HCT116 (cell line): ENCODE results near the gene SENP8. TPM values are rescaled to one million over a fixed set of nuclear protein-coding genes. Genes with fewer than 3 reads are reported as not detected.

Source experiments
- ATAC-seq: fragments of 200-7000 bp; cut with Tn5 transposase; 2 replicates; pipeline ENCODE4 v1.9.1; 2020; ENCODE audit warnings: mild to moderate bottlenecking, moderate library complexity
- BruUV-seq: library from RNA; stranded (reverse); fragments of 400-500 nt; replicated peaks from 2 replicates; lab custom pipeline; 2021; lab: Mats Ljungman, UMichigan
- CTCF ChIA-PET: fragments of 300-600 bp; sonication (Branson Sonifier 250); formaldehyde crosslinking; loops from one replicate; lab custom pipeline; 2021; ENCODE audit warnings: antibody characterized with exemption; lab: Charles Lee
- POLR2A ChIA-PET: fragments of 300-600, 350-600 bp; sonication (Branson Sonifier 250); formaldehyde crosslinking; loops from one replicate; lab custom pipeline; 2021; ENCODE audit warnings: antibody characterized with exemption; lab: Charles Lee
- RAD21 ChIA-PET, 2 experiments: fragments of 300-600 bp; sonication (Branson Sonifier 250); formaldehyde crosslinking; loops; one replicate each; lab custom pipeline; 2023; ENCODE audit warnings: low total read pairs in 2 of 2; ENCODE audit not compliant: uncharacterized antibody in 2 of 2, unreplicated experiment in 2 of 2, low non-redundant PET in 1 of 2; lab: Charles Lee
- DNase-seq: peaks from one replicate; pipeline ENCODE4 v3.0.0-alpha.2; 2010; ENCODE audit warnings: low read depth, low spot score
- H2AFZ ChIP-seq: fragments of 200-600 bp; shearing (Covaris generic), sonication (generic); 2 replicates; pipeline ENCODE4 v1.6.1; 2017; ENCODE audit warnings: low read depth, mixed run types, mixed read lengths, antibody characterized with exemption, low read length; ENCODE audit not compliant: poor library complexity, severe bottlenecking
- H3K27ac ChIP-seq: 2 replicates; pipeline ENCODE4 v1.5.1; 2012; ENCODE audit warnings: low read depth, low read length
- H3K27me3 ChIP-seq: fragments of 200-600 bp; sonication (generic); 2 replicates; pipeline ENCODE4 v1.6.1; 2016; ENCODE audit warnings: mixed run types, low read length, mixed read lengths; ENCODE audit not compliant: insufficient read depth
- H3K36me3 ChIP-seq, 2 experiments: fragments of 200-500 bp in 1 of 2; fragments of 200-600 bp in 1 of 2; sonication (Bioruptor generic) in 1 of 2; sonication (generic) in 1 of 2; 2 replicates each; pipeline versions ENCODE4 v1.5.1 to v1.6.1; 2014 to 2016; ENCODE audit warnings: low read length in 2 of 2, inconsistent platforms in 1 of 2, mixed read lengths in 1 of 2, mixed run types in 1 of 2; ENCODE audit not compliant: insufficient read depth in 2 of 2, control insufficient read depth in 1 of 2
- H3K4me1 ChIP-seq, 2 experiments: fragments of 200-600 bp in 1 of 2; sonication (generic) in 1 of 2; 2 replicates each; pipeline versions ENCODE4 v1.5.1 to v1.6.1; 2012 to 2017; ENCODE audit warnings: low read length in 2 of 2, inconsistent platforms in 1 of 2, mild to moderate bottlenecking in 1 of 2, mixed read lengths in 1 of 2, mixed run types in 1 of 2, moderate library complexity in 1 of 2; ENCODE audit not compliant: insufficient read depth in 2 of 2, control insufficient read depth in 1 of 2
- H3K4me2 ChIP-seq: fragments of 200-600 bp; sonication (generic); 2 replicates; pipeline ENCODE4 v1.6.1; 2017; ENCODE audit warnings: mixed run types, low read length, mixed read lengths
- H3K4me3 ChIP-seq, 2 experiments: fragments of 200-600 bp in 1 of 2; sonication (generic) in 1 of 2; replicated peaks in 1 of 2; 2 replicates each; pipeline ENCODE4 v1.5.1; 2011 to 2016; ENCODE audit warnings: low read length in 2 of 2, control low read depth in 1 of 2, low read depth in 1 of 2, mild to moderate bottlenecking in 1 of 2, mixed read lengths in 1 of 2, mixed run types in 1 of 2
- H3K79me2 ChIP-seq: fragments of 200-600 bp; sonication (generic); 2 replicates; pipeline ENCODE4 v1.6.1; 2017; ENCODE audit warnings: mild to moderate bottlenecking, mixed run types, low read length, moderate library complexity, mixed read lengths; ENCODE audit not compliant: insufficient read depth
- H3K9ac ChIP-seq: fragments of 200-600 bp; sonication (generic); 2 replicates; pipeline ENCODE4 v1.6.1; 2016; ENCODE audit warnings: low read length, mixed read lengths
- H3K9me2 ChIP-seq: fragments of 200-600 bp; sonication (generic), shearing (Covaris generic); 2 replicates; pipeline ENCODE4 v1.6.1; 2017; ENCODE audit warnings: mixed run types, mild to moderate bottlenecking, moderate library complexity; ENCODE audit not compliant: insufficient read depth
- H3K9me3 ChIP-seq, 2 experiments: fragments of 200-500 bp in 1 of 2; fragments of 200-600 bp in 1 of 2; sonication (Bioruptor generic) in 1 of 2; sonication (generic) in 1 of 2; 2 replicates each; pipeline ENCODE4 v1.6.1; 2014 to 2017; ENCODE audit warnings: low read length in 2 of 2, mixed read lengths in 2 of 2, inconsistent platforms in 1 of 2, low read depth in 1 of 2, mild to moderate bottlenecking in 1 of 2, mixed run types in 1 of 2, moderate library complexity in 1 of 2; ENCODE audit not compliant: control insufficient read depth in 1 of 2, insufficient read depth in 1 of 2
- H4K20me1 ChIP-seq: fragments of 200-600 bp; sonication (generic), shearing (Covaris generic); 2 replicates; pipeline ENCODE4 v1.6.1; 2017; ENCODE audit warnings: mixed run types, mild to moderate bottlenecking, moderate library complexity; ENCODE audit not compliant: insufficient read depth
- CBX3 ChIP-seq: IDR thresholded peaks from 2 replicates; pipeline ENCODE4 v1.6.1; 2012; ENCODE audit warnings: low read depth
- EGR1 ChIP-seq: IDR thresholded peaks from 2 replicates; pipeline ENCODE4 v1.6.1; 2012; ENCODE audit warnings: low read depth
- EZH2 ChIP-seq: fragments of 200-600 bp; sonication (generic); IDR thresholded peaks from 2 replicates; pipeline ENCODE4 v1.6.1; 2017; ENCODE audit warnings: antibody characterized with exemption, mixed run types
- EZH2phosphoT487 ChIP-seq: fragments of 200-600 bp; IDR thresholded peaks from 2 replicates; pipeline ENCODE4 v1.6.1; 2018; ENCODE audit warnings: antibody characterized with exemption, borderline replicate concordance
- JUND ChIP-seq: IDR thresholded peaks from 2 replicates; pipeline ENCODE4 v1.6.1; 2012
- MAX ChIP-seq: IDR thresholded peaks from 2 replicates; pipeline ENCODE4 v1.6.1; 2012
- POLR2A ChIP-seq: IDR thresholded peaks from 2 replicates; pipeline ENCODE4 v1.7.0; 2011; ENCODE audit warnings: borderline replicate concordance; ENCODE audit not compliant: insufficient read depth, insufficient read length; ENCODE audit errors: extremely low read depth
- POLR2AphosphoS5 ChIP-seq: IDR thresholded peaks from 2 replicates; pipeline ENCODE4 v1.6.1; 2011; ENCODE audit warnings: mild to moderate bottlenecking, low read depth, low read length, moderate library complexity
- RAD21 ChIP-seq: IDR thresholded peaks from 2 replicates; pipeline ENCODE4 v1.6.1; 2012; ENCODE audit warnings: low read depth, mild to moderate bottlenecking
- SIN3A ChIP-seq: IDR thresholded peaks from 2 replicates; pipeline ENCODE4 v1.6.1; 2012; ENCODE audit warnings: low read depth
- SP1 ChIP-seq: IDR thresholded peaks from 2 replicates; pipeline ENCODE4 v1.6.1; 2012; ENCODE audit warnings: low read depth
- SRF ChIP-seq: IDR thresholded peaks from 2 replicates; pipeline ENCODE4 v1.6.1; 2012; ENCODE audit warnings: low read depth
- TCF7L2 ChIP-seq: IDR thresholded peaks from 2 replicates; pipeline ENCODE4 v1.7.0; 2011; ENCODE audit warnings: borderline replicate concordance, inconsistent platforms; ENCODE audit not compliant: insufficient read depth, insufficient read length; ENCODE audit errors: extremely low read depth
- YY1 ChIP-seq: IDR thresholded peaks from 2 replicates; pipeline ENCODE4 v1.6.1; 2011; ENCODE audit warnings: low read length, low read depth, moderate library complexity, mild to moderate bottlenecking; ENCODE audit not compliant: insufficient replicate concordance; ENCODE audit errors: extremely low read depth
- ZBTB33 ChIP-seq: IDR thresholded peaks from 2 replicates; pipeline ENCODE4 v1.6.1; 2011; ENCODE audit warnings: mild to moderate bottlenecking, low read length, moderate library complexity; ENCODE audit not compliant: insufficient replicate concordance; ENCODE audit errors: extremely low read depth
- ZNF274 ChIP-seq: fragments of 200-500 bp; sonication (Bioruptor generic); IDR thresholded peaks from 2 replicates; pipeline ENCODE4 v1.6.1; 2014; ENCODE audit warnings: mild to moderate bottlenecking, low read depth, low read length, inconsistent platforms
- intact Hi-C: fragments of 100-400 bp; cut with micrococcal nuclease; formaldehyde crosslinking; loops from 2 replicates; pipeline ENCODE4 v1.10.0; 2022
- total RNA-seq: library from RNA; stranded (reverse); gene quantifications from one replicate; pipeline ENCODE4 v1.2.1, GENCODE V29; 2021; ENCODE audit not compliant: unreplicated experiment
- TF ChIP-seq, protein P1 (sequence below): IDR thresholded peaks from 2 replicates; pipeline ENCODE4 v1.6.1; 2012; ENCODE audit warnings: low read depth
- TF ChIP-seq, protein P2 (sequence below), 3 experiments: fragments of 200-600 bp in 1 of 3; sonication (generic) in 1 of 3; IDR thresholded peaks in 2 of 3; conservative IDR thresholded peaks in 1 of 3; 2 replicates each; pipeline ENCODE4 v1.5.1; 2012 to 2017; ENCODE audit warnings: low read depth in 2 of 3, low read length in 2 of 3, antibody characterized with exemption in 1 of 3, borderline replicate concordance in 1 of 3, control low read depth in 1 of 3, mild to moderate bottlenecking in 1 of 3, mixed read lengths in 1 of 3, mixed run types in 1 of 3, moderate library complexity in 1 of 3; ENCODE audit not compliant: insufficient read depth in 1 of 3
- TF ChIP-seq, protein P3 (sequence below): IDR thresholded peaks from 2 replicates; pipeline ENCODE4 v1.6.1; 2012

SENP8 gene
- total RNA-seq, 1 experiment from 2014 or later, result 3.8 TPM

DNA sequence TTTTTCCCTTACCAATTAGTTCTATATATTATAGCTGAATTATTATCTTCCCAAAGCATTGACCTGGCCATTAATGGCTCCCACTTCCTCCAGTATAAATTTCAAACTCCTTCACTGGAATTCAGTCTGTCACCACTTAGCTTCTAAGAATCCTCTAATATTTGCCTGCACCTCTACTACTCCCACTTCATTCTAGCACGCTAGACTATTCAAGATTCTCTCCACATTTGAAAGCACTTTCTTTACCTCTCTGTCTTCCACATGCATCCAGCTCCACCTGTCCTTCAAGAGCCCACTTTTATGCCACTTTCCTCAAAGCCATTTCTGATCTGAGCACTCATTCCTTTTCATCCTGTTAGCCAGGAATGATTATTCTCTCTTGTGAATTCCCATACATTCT, 15.0 kb downstream of the SENP8 start:
- H3K4me2 ChIP-seq, result no peak overlapping the region
- no peak overlapping the region for H3K4me3 ChIP-seq
- TF ChIP-seq JUND (no peak), SP1 (no peak), POLR2AphosphoS5 (no peak), MAX (no peak), SIN3A (no peak), EGR1 (no peak), ZNF274 (no peak), POLR2A (no peak), RAD21 (no peak), EZH2 (no peak), CBX3 (no peak), EZH2phosphoT487 (no peak), YY1 (no peak), ZBTB33 (no peak), SRF (no peak), TCF7L2 (no peak)
- TF ChIP-seq, protein P1, sequence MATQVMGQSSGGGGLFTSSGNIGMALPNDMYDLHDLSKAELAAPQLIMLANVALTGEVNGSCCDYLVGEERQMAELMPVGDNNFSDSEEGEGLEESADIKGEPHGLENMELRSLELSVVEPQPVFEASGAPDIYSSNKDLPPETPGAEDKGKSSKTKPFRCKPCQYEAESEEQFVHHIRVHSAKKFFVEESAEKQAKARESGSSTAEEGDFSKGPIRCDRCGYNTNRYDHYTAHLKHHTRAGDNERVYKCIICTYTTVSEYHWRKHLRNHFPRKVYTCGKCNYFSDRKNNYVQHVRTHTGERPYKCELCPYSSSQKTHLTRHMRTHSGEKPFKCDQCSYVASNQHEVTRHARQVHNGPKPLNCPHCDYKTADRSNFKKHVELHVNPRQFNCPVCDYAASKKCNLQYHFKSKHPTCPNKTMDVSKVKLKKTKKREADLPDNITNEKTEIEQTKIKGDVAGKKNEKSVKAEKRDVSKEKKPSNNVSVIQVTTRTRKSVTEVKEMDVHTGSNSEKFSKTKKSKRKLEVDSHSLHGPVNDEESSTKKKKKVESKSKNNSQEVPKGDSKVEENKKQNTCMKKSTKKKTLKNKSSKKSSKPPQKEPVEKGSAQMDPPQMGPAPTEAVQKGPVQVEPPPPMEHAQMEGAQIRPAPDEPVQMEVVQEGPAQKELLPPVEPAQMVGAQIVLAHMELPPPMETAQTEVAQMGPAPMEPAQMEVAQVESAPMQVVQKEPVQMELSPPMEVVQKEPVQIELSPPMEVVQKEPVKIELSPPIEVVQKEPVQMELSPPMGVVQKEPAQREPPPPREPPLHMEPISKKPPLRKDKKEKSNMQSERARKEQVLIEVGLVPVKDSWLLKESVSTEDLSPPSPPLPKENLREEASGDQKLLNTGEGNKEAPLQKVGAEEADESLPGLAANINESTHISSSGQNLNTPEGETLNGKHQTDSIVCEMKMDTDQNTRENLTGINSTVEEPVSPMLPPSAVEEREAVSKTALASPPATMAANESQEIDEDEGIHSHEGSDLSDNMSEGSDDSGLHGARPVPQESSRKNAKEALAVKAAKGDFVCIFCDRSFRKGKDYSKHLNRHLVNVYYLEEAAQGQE, result no peak
- TF ChIP-seq, protein P2, sequence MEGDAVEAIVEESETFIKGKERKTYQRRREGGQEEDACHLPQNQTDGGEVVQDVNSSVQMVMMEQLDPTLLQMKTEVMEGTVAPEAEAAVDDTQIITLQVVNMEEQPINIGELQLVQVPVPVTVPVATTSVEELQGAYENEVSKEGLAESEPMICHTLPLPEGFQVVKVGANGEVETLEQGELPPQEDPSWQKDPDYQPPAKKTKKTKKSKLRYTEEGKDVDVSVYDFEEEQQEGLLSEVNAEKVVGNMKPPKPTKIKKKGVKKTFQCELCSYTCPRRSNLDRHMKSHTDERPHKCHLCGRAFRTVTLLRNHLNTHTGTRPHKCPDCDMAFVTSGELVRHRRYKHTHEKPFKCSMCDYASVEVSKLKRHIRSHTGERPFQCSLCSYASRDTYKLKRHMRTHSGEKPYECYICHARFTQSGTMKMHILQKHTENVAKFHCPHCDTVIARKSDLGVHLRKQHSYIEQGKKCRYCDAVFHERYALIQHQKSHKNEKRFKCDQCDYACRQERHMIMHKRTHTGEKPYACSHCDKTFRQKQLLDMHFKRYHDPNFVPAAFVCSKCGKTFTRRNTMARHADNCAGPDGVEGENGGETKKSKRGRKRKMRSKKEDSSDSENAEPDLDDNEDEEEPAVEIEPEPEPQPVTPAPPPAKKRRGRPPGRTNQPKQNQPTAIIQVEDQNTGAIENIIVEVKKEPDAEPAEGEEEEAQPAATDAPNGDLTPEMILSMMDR (IDR thresholded peaks at IDR 0.05 in 2 of 3, conservative IDR thresholded peaks at IDR 0.05 in 1 of 3; ENCODE audit: borderline replicate concordance in 1 of 3, insufficient read depth in 1 of 3, low read depth in 2 of 3, low read length in 2 of 3), result no peak
- TF ChIP-seq, protein P3, sequence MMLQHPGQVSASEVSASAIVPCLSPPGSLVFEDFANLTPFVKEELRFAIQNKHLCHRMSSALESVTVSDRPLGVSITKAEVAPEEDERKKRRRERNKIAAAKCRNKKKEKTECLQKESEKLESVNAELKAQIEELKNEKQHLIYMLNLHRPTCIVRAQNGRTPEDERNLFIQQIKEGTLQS, result no peak
- ATAC-seq (no peak), DNase-seq (no peak)
- H4K20me1 ChIP-seq, result no peaks in the 10 kb centered on the region
- intact Hi-C loops, result no loop called here
- no peaks in the 10 kb centered on the region for H3K9me3 ChIP-seq
- H3K4me1 ChIP-seq, result no peaks in the 10 kb centered on the region
- no TSS peak for BruUV-seq
- ChIA-PET POLR2A (no interaction called here), CTCF (interaction anchor here (1.2 kb wide), 1 partner anchor 23 kb away, joined by 3 read pairs; no protein-coding TSS in a partner anchor), RAD21 (interaction anchor here (0.6 to 1.2 kb wide), 2 partner anchors 23 to 492 kb away, joined by 3 to 6 read pairs; no protein-coding TSS in a partner anchor)
- H3K27ac ChIP-seq, result no peak overlapping the region
- H3K27me3 ChIP-seq, result no peaks in the 10 kb centered on the region
- no peaks in the 10 kb centered on the region for H3K9me2 ChIP-seq
- no peak overlapping the region for H3K9ac ChIP-seq
- no peaks in the 10 kb centered on the region for H3K36me3 ChIP-seq
- H3K79me2 ChIP-seq, result no peaks in the 10 kb centered on the region
- H2AFZ ChIP-seq, result no peak overlapping the region
